ENCODE measurements around the gene COL1A1.

The COL1A1 gene

GRCh38 chr17:50174444-50174843, 27.0 kb downstream of the COL1A1 start:
- TF ChIP-seq POLR2AphosphoS5 (IDR thresholded peaks at IDR 0.05; ENCODE audit: low read depth, low read length) (no peak), REST (IDR thresholded peaks at IDR 0.05; ENCODE audit: insufficient read depth in 1 of 2, low read depth in 2 of 2, low read length in 2 of 2) (no peak), TAF1 (IDR thresholded peaks at IDR 0.05; ENCODE audit: borderline replicate concordance, insufficient read depth, low read length) (no peak), FOXP2 (optimal IDR thresholded peaks at IDR 0.05; ENCODE audit: borderline replicate concordance, extremely low read depth, extremely low read length, insufficient read depth) (no peak), SIN3A (IDR thresholded peaks at IDR 0.05; ENCODE audit: borderline replicate concordance, insufficient read depth, low read length) (no peak)

GRCh38 chr17:50173335-50173941, 28.0 kb downstream of the COL1A1 start:
- TF ChIP-seq FOXP2 (optimal IDR thresholded peaks at IDR 0.05; ENCODE audit: borderline replicate concordance, extremely low read depth, extremely low read length, insufficient read depth) (no peak), REST (IDR thresholded peaks at IDR 0.05; ENCODE audit: insufficient read depth in 1 of 2, low read depth in 2 of 2, low read length in 2 of 2) (no peak), SIN3A (IDR thresholded peaks at IDR 0.05; ENCODE audit: borderline replicate concordance, insufficient read depth, low read length) (no peak), POLR2AphosphoS5 (IDR thresholded peaks at IDR 0.05; ENCODE audit: low read depth, low read length) (no peak), TAF1 (IDR thresholded peaks at IDR 0.05; ENCODE audit: borderline replicate concordance, insufficient read depth, low read length) (no peak)

- no peak for TF ChIP-seq TAF1 (IDR thresholded peaks at IDR 0.05; ENCODE audit: borderline replicate concordance, insufficient read depth, low read length)
- no peak for TF ChIP-seq FOXP2 (optimal IDR thresholded peaks at IDR 0.05; ENCODE audit: borderline replicate concordance, extremely low read depth, extremely low read length, insufficient read depth)
- TF ChIP-seq POLR2AphosphoS5 (IDR thresholded peaks at IDR 0.05; ENCODE audit: low read depth, low read length) = no peak
- no peak for TF ChIP-seq REST (IDR thresholded peaks at IDR 0.05; ENCODE audit: insufficient read depth in 1 of 2, low read depth in 2 of 2, low read length in 2 of 2)
- no peak for TF ChIP-seq SIN3A (IDR thresholded peaks at IDR 0.05; ENCODE audit: borderline replicate concordance, insufficient read depth, low read length)
Observed at GRCh38 chr17:50172936-50173334, 28.5 kb downstream of the COL1A1 start.

GRCh38 chr17:50172130-50172529, 29.3 kb downstream of the COL1A1 start:
- TF ChIP-seq POLR2AphosphoS5 (IDR thresholded peaks at IDR 0.05; ENCODE audit: low read depth, low read length) = no peak
- no peak for TF ChIP-seq TAF1 (IDR thresholded peaks at IDR 0.05; ENCODE audit: borderline replicate concordance, insufficient read depth, low read length)
- TF ChIP-seq FOXP2 (optimal IDR thresholded peaks at IDR 0.05; ENCODE audit: borderline replicate concordance, extremely low read depth, extremely low read length, insufficient read depth) = no peak
- no peak for TF ChIP-seq SIN3A (IDR thresholded peaks at IDR 0.05; ENCODE audit: borderline replicate concordance, insufficient read depth, low read length)
- no peak for TF ChIP-seq REST (IDR thresholded peaks at IDR 0.05; ENCODE audit: insufficient read depth in 1 of 2, low read depth in 2 of 2, low read length in 2 of 2)

Data from PFSK-1 (cell line).